Loucy (cell line): ENCODE measurements around the gene PABPC1L.

Source experiments
- CTCF ChIP-seq: fragments of 200-600 bp; sonication (generic); conservative IDR thresholded peaks from 2 replicates; pipeline ENCODE4 v1.5.1; 2014; ENCODE audit warnings: mild to moderate bottlenecking, antibody characterized with exemption, low read length
- EZH2phosphoT487 ChIP-seq: fragments of 200-600 bp; IDR thresholded peaks from 2 replicates; pipeline ENCODE4 v1.6.1; 2018; ENCODE audit warnings: antibody characterized with exemption, mild to moderate bottlenecking, moderate library complexity, borderline replicate concordance

GRCh38 chr20:44942264-44942973 is 32.6 kb downstream of the PABPC1L start:
- TF ChIP-seq CTCF (no peak), EZH2phosphoT487 (no peak)
